Measurements from ENCODE around the gene KCNQ1.

The KCNQ1 gene

GRCh38 chr11:2565447-2566222 lies 120.8 kb downstream of the KCNQ1 start:
- FAIRE-seq, result no peak

GRCh38 chr11:2566223-2567025 lies 121.6 kb downstream of the KCNQ1 start:
- FAIRE-seq (no peak), DNase-seq (ENCODE audit: low spot score) (no peak)

More at GRCh38 chr11:2565447-2566222, 120.8 kb downstream of the KCNQ1 start:
- DNase-seq (ENCODE audit: low spot score), result no peak

GRCh38 chr11:2567026-2567671 lies 122.3 kb downstream of the KCNQ1 start:
- FAIRE-seq, result no peak
- no peak for DNase-seq (ENCODE audit: low spot score)

GRCh38 chr11:2569321-2569721 lies 124.5 kb downstream of the KCNQ1 start:
- DNase-seq (ENCODE audit: low spot score), result no peak
- no peak for FAIRE-seq

- FAIRE-seq (no peak), DNase-seq (ENCODE audit: low spot score) (no peak)
These were observed 125.0 kb downstream of the KCNQ1 start for GRCh38 chr11:2569731-2570210.

GRCh38 chr11:2570211-2570811 lies 125.5 kb downstream of the KCNQ1 start:
- FAIRE-seq, result no peak
- DNase-seq (ENCODE audit: low spot score), result no peak

- DNase-seq (ENCODE audit: low spot score), result no peak
- FAIRE-seq, result no peak
These were observed 126.2 kb downstream of the KCNQ1 start for GRCh38 chr11:2570841-2571597.

- DNase-seq (ENCODE audit: low spot score) (no peak), FAIRE-seq (no peak)
These were observed 126.9 kb downstream of the KCNQ1 start for GRCh38 chr11:2571598-2572281.

GRCh38 chr11:2572491-2573239 lies 127.9 kb downstream of the KCNQ1 start:
- FAIRE-seq (no peak), DNase-seq (ENCODE audit: low spot score) (no peak)

GRCh38 chr11:2573240-2574042 lies 128.6 kb downstream of the KCNQ1 start:
- no peak for FAIRE-seq
- no peak for DNase-seq (ENCODE audit: low spot score)

GRCh38 chr11:2574043-2574552 lies 129.3 kb downstream of the KCNQ1 start:
- FAIRE-seq (no peak), DNase-seq (ENCODE audit: low spot score) (no peak)

GRCh38 chr11:2574553-2575535 lies 130.0 kb downstream of the KCNQ1 start:
- DNase-seq (ENCODE audit: low spot score) (no peak), FAIRE-seq (no peak)

GRCh38 chr11:2575591-2576051 lies 130.8 kb downstream of the KCNQ1 start:
- FAIRE-seq, result no peak
- DNase-seq (ENCODE audit: low spot score), result no peak

GRCh38 chr11:2576111-2576510 lies 131.3 kb downstream of the KCNQ1 start:
- DNase-seq (ENCODE audit: low spot score) (no peak), FAIRE-seq (no peak)

- no peak for DNase-seq (ENCODE audit: low spot score)
- FAIRE-seq, result no peak
These were observed 131.7 kb downstream of the KCNQ1 start for GRCh38 chr11:2576549-2576948.

GRCh38 chr11:2577031-2577990 lies 132.5 kb downstream of the KCNQ1 start:
- DNase-seq (ENCODE audit: low spot score) (no peak), FAIRE-seq (no peak)

Measured in RCC 7860 (cell line).